Measurements from ENCODE around the gene EHMT2. TPM values are rescaled to one million over a fixed set of nuclear protein-coding genes. Genes with fewer than 3 reads are reported as not detected.

Gene EHMT2
- total and polyA plus RNA-seq, 2 of the 8 experiments (the other 6 are each of a cell fraction or from before 2014, with no cell fraction given) = 125 to 177 TPM

DNA sequence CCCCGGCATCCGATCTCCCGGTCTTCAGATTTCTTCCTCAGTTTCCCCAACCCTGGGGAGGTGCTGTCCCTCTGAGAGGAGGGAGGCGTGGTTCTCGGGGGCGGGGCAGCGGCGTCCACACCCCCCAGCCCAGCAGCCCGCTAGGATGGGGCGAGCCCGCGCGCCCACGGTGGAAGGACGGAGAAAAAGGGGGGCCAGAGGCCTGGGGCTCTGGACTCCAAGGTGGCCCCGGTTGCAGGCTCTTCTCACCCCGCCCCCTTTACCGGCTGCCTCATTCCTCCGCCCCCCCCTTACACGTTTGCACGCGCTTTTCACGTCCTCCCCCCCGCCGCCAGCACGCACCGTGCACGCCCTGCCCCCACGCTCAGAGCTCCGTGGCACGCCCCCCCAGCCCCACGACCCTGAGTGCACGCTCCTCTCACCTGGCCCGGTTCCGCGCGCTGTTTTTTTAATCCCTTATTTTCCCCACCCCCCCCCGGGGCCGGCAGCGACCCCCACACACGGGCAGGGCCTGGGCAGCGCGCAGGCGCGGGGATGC, 4.0 kb upstream of the EHMT2 start (continued):
- TF ChIP-seq CHD7 (IDR thresholded peaks at IDR 0.05; ENCODE audit: insufficient replicate concordance, low read length) (no peak), POU5F1 (IDR thresholded peaks at IDR 0.05; ENCODE audit: low read depth, low read length) (no peak), EZH2 (IDR thresholded peaks at IDR 0.05; ENCODE audit: low read depth, low read length, severe bottlenecking) (no peak)

Measured in H1 (cell line).